ENCODE results near the gene CACNG6.

CACNG6 gene

DNA sequence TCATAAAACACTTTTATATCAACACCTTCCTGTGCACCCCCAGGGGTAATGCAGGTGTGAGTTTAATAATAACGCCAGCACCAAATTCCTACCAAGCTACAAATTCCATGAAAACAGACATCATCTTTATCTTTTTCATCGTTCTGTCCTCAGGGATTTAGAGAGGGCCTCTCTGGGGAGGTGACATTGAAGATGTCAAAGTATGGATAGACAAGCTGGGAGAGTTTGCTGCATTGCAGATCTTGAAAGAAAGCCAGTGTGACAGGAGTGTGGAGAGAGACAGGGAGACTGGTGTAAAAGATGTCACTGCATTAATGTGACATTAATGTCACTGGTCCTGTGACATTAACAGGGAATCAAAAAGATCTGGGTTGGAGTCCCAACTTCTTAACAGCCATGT lies 10.1 kb downstream of the CACNG6 start:
- Histone ChIP-seq H3K9me3 (ENCODE audit: control insufficient read depth, low read length) (no peaks in the 10 kb centered on the region), H3K4me1 (ENCODE audit: control insufficient read depth, insufficient read depth, low read length, poor library complexity, severe bottlenecking) (peaks cover 7% of the 10 kb centered on the region), H3K27ac (ENCODE audit: low read depth, low read length, severe bottlenecking) (no peak overlapping the region), H3K36me3 (ENCODE audit: control insufficient read depth, insufficient read depth, low read length) (no peaks in the 10 kb centered on the region), H3K4me3 (ENCODE audit: extremely low read depth, insufficient read depth, low read length, poor library complexity, severe bottlenecking) (no peak overlapping the region)
- no CpG with 5 or more reads among the region's 2 CpGs for WGBS, 2 experiments (ENCODE audit: insufficient coverage in 2 of 2)

DNA sequence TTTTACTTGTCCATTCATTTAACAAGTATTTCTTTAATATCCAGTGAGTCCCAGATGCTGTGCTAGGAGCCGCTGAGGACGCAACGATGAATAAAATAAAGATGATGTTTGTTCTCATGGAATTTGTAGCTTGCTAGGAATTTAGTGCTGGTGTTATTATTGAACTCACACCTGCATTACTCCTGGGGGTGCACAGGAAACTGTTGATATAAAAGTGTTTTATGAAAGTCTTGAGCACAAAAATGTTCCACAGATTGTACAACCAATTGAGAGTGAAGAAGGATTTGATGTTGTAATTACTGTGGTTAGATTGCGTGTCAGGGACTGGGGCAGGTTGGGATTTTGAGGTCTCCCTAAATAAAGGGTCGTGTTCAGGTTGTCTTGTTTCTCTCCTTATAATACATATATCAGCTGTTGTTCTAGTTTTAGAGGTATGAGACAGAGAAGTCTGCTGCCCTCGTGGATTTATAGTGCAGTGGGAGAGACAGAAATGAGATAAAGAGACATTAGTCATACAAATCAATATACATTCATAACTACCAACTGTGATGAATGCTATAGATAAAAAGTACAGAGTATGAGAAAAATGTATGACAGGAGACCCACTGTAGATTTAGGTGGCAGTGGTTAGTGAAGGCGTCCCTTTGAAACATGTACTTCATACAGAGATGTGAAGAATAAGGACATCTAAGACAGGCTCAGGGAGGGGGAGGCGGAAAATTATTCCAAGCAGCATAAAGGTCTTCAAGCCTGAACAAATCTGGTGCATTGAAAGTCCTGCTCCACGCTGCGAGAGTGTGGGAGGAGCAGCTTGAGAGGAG lies 11.3 kb downstream of the CACNG6 start:
- 84 to 90% methylated on average over 6 to 7 of the region's 10 CpGs for WGBS, 2 experiments (ENCODE audit: insufficient coverage in 2 of 2)

DNA sequence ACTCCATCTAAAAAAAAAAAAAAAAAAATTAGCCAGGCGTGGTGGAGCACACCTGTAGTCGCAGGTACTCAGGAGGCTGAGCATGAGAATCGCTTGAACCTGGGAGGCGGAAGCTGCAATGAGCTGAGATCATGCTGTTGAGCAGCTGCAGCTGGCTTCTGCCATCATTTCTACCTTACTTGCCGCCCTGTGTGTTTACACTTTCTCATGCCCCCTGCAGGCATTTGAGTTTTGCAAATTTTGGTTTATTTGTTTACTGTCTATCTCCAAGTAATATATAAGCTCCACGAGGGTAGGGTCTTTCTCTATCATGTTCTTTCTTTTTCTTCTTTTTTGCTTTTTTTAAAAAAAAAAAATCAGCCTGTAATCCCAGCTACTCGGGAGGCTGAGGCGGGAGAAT lies 18.0 kb downstream of the CACNG6 start:
- Histone ChIP-seq H3K4me3 (ENCODE audit: extremely low read depth, insufficient read depth, low read length, poor library complexity, severe bottlenecking) (no peak overlapping the region), H3K9me3 (ENCODE audit: control insufficient read depth, low read length) (no peaks in the 10 kb centered on the region), H3K27ac (ENCODE audit: low read depth, low read length, severe bottlenecking) (no peak overlapping the region), H3K36me3 (ENCODE audit: control insufficient read depth, insufficient read depth, low read length) (no peaks in the 10 kb centered on the region), H3K4me1 (ENCODE audit: control insufficient read depth, insufficient read depth, low read length, poor library complexity, severe bottlenecking) (peaks cover 14% of the 10 kb centered on the region)
- WGBS, 2 experiments (ENCODE audit: insufficient coverage in 2 of 2): 93 to 94% methylated on average over 4 to 6 of the region's 8 CpGs

More for the DNA sequence above, 11.3 kb downstream of the CACNG6 start:
- H3K9me3 ChIP-seq (ENCODE audit: control insufficient read depth, low read length): no peaks in the 10 kb centered on the region
- H3K4me3 ChIP-seq (ENCODE audit: extremely low read depth, insufficient read depth, low read length, poor library complexity, severe bottlenecking): no peak overlapping the region
- H3K36me3 ChIP-seq (ENCODE audit: control insufficient read depth, insufficient read depth, low read length): no peaks in the 10 kb centered on the region
- no peak overlapping the region for H3K27ac ChIP-seq (ENCODE audit: low read depth, low read length, severe bottlenecking)
- H3K4me1 ChIP-seq (ENCODE audit: control insufficient read depth, insufficient read depth, low read length, poor library complexity, severe bottlenecking): peaks cover 10% of the 10 kb centered on the region

DNA sequence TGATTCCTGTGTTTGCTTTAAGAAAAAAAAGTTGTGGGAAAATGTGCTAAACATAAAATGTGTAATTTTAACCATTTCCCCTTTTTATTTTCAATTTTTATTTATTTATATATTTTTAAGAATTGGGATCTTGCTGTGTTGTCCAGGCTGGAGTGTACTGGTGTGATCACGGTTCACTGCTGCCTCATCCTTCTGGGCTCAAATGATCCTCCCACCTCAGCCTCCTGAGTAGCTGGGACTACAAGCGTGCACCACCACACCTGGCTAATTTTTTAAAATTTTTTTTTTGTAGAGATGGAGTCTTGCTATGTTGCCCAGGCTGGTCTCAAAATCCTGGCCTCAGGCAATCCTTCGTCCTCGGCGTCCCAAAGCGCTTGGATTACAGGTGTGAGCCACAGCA lies 19.0 kb downstream of the CACNG6 start:
- 85 to 95% methylated on average over 4 of the region's 6 CpGs for WGBS, 2 experiments (ENCODE audit: insufficient coverage in 2 of 2)
- no peak overlapping the region for H3K4me3 ChIP-seq (ENCODE audit: extremely low read depth, insufficient read depth, low read length, poor library complexity, severe bottlenecking)
- peaks cover 14% of the 10 kb centered on the region for H3K4me1 ChIP-seq (ENCODE audit: control insufficient read depth, insufficient read depth, low read length, poor library complexity, severe bottlenecking)
- H3K36me3 ChIP-seq (ENCODE audit: control insufficient read depth, insufficient read depth, low read length): no peaks in the 10 kb centered on the region
- H3K27ac ChIP-seq (ENCODE audit: low read depth, low read length, severe bottlenecking): no peak overlapping the region
- H3K9me3 ChIP-seq (ENCODE audit: control insufficient read depth, low read length): no peaks in the 10 kb centered on the region

DNA sequence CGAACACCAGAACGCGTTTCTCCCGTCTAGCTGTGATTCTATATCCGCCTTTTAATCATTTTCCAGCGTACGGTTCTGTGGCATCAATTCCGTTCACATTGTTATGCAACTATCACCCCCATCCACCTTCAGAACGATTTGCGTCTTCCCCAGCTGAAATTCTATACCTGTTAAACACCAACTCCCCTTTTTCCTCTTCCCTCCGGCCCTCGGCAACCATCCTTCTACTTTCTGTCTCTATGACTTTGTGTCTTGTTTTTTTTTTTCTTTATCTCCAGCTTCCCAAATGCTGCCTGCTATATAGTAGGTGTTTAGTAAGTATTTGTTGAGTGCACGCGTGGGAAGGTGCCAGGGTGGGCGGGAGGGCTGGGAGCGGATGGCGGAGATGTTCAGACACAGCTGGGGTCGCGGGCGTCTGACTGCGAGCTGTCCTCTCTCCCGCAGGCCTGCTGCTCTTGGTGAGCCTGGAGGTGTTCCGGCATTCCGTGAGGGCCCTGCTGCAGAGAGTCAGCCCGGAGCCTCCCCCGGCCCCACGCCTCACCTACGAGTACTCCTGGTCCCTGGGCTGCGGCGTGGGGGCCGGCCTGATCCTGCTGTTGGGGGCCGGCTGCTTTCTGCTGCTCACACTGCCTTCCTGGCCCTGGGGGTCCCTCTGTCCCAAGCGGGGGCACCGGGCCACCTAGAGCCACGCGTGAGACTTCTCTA lies 20.2 kb downstream of the CACNG6 start:
- peaks cover 14% of the 10 kb centered on the region for H3K4me1 ChIP-seq (ENCODE audit: control insufficient read depth, insufficient read depth, low read length, poor library complexity, severe bottlenecking)
- H3K9me3 ChIP-seq (ENCODE audit: control insufficient read depth, low read length): no peaks in the 10 kb centered on the region
- no peak overlapping the region for H3K4me3 ChIP-seq (ENCODE audit: extremely low read depth, insufficient read depth, low read length, poor library complexity, severe bottlenecking)
- H3K36me3 ChIP-seq (ENCODE audit: control insufficient read depth, insufficient read depth, low read length): no peaks in the 10 kb centered on the region
- WGBS, 2 experiments (ENCODE audit: insufficient coverage in 2 of 2): 58 to 61% methylated on average over 24 to 32 of the region's 36 CpGs
- H3K27ac ChIP-seq (ENCODE audit: low read depth, low read length, severe bottlenecking): no peak overlapping the region

DNA sequence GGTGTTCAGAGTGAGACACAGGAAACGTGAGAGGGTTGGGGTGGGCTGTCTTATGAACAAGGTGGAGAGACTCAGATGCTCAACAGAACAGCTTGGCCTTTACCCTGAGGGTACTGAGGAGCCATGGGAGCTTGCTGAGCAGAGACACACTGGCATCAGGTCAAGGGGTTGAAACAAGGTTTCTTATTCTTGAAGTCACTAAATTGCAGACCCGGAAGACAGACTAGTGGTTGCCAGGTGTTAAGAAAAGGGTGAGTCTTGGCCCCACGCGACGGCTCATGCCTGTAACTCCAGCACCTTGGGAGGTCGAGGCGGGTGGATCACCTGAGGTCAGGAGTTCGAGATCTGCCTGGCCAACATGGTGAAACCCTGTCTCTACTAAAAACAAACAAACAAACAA lies 22.4 kb downstream of the CACNG6 start:
- 89 to 96% methylated on average over 7 of the region's 8 CpGs for WGBS, 2 experiments (ENCODE audit: insufficient coverage in 2 of 2)
- peaks cover 3% of the 10 kb centered on the region for H3K4me1 ChIP-seq (ENCODE audit: control insufficient read depth, insufficient read depth, low read length, poor library complexity, severe bottlenecking)
- no peak overlapping the region for H3K4me3 ChIP-seq (ENCODE audit: extremely low read depth, insufficient read depth, low read length, poor library complexity, severe bottlenecking)
- H3K27ac ChIP-seq (ENCODE audit: low read depth, low read length, severe bottlenecking): no peak overlapping the region
- no peaks in the 10 kb centered on the region for H3K36me3 ChIP-seq (ENCODE audit: control insufficient read depth, insufficient read depth, low read length)
- peaks cover 13% of the 10 kb centered on the region for H3K9me3 ChIP-seq (ENCODE audit: control insufficient read depth, low read length)

DNA sequence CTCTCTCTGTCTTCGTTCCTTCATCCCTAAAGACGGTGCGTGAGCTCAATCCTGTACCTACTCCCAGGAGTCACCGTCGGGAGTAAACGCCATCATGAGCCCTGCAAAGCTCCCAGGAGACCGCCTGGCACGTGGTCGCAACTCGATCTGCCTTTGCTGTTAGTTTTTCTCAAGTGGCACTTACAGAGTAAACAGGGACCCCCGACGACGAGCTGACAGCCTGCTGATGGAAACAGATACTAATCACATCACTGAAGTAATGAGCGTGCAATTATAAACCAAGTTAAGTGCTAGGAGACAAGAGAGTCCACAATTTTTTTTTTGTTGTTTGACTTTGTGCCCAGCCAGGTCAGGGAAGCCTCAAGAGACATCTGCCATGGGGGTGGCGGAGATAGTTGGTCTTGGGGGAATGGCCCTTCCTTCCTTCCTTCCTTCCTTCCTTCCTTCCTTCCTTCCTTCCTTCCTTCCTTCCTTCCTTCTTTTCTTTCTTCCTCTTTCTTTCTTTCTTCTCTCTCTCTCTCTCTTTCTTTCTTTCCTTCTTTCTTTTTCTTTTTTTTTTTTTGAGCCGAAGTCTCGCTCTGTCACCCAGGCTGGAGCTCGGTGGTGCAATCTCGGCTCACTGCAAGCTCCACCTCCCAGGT lies 23.6 kb downstream of the CACNG6 start:
- peaks cover 13% of the 10 kb centered on the region for H3K9me3 ChIP-seq (ENCODE audit: control insufficient read depth, low read length)
- H3K4me3 ChIP-seq (ENCODE audit: extremely low read depth, insufficient read depth, low read length, poor library complexity, severe bottlenecking): no peak overlapping the region
- peaks cover 3% of the 10 kb centered on the region for H3K4me1 ChIP-seq (ENCODE audit: control insufficient read depth, insufficient read depth, low read length, poor library complexity, severe bottlenecking)
- WGBS, 2 experiments (ENCODE audit: insufficient coverage in 2 of 2): 76 to 83% methylated on average over 16 to 17 of the region's 19 CpGs
- no peak overlapping the region for H3K27ac ChIP-seq (ENCODE audit: low read depth, low read length, severe bottlenecking)
- no peaks in the 10 kb centered on the region for H3K36me3 ChIP-seq (ENCODE audit: control insufficient read depth, insufficient read depth, low read length)

DNA sequence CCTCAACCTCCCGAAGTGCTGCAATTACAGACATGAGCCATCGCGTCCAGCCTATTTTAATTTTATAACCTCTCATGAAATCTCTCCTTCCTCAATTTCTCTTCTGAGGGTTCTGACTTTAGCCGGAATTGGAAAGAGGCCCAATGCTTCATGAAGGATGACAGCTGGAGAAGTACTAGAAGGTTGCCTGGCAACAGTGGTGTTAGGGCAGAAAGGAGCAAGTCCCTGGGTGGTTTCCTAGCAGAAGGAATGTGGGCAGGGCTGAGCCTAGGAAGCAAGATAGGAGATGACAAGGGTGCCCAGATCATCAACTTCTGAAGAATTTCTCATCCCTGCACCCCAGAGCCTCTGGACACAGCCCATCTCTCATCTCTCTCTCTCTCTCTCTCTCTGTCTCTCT lies 25.8 kb downstream of the CACNG6 start:
- 86 to 100% methylated on average over 1 to 4 of the region's 4 CpGs for WGBS, 2 experiments (ENCODE audit: insufficient coverage in 2 of 2)
- Histone ChIP-seq H3K4me3 (ENCODE audit: extremely low read depth, insufficient read depth, low read length, poor library complexity, severe bottlenecking) (no peak overlapping the region), H3K27ac (ENCODE audit: low read depth, low read length, severe bottlenecking) (no peak overlapping the region), H3K36me3 (ENCODE audit: control insufficient read depth, insufficient read depth, low read length) (no peaks in the 10 kb centered on the region), H3K4me1 (ENCODE audit: control insufficient read depth, insufficient read depth, low read length, poor library complexity, severe bottlenecking) (no peaks in the 10 kb centered on the region), H3K9me3 (ENCODE audit: control insufficient read depth, low read length) (peaks cover 13% of the 10 kb centered on the region)

DNA sequence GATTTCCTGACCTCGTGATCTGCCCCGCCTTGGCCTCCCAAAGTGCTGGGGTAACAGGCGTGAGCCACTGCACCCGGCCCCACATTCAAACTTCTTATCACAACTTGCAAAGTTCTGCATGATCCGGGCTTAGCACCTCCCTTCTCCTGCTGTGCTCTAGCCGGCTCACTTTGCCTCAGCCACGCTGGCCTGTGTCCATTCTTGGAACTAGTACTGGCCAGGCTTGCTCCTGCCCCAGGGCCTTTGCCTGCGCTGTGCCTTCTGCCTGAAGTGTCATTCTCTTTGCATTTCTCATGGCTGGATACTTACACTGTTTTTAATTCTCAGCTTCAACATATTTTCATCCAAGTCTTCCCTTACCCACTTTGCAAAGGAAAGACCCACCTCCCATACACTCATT lies 29.9 kb downstream of the CACNG6 start:
- H3K4me3 ChIP-seq (ENCODE audit: extremely low read depth, insufficient read depth, low read length, poor library complexity, severe bottlenecking): no peak overlapping the region
- WGBS, 2 experiments (ENCODE audit: insufficient coverage in 2 of 2): 87 to 90% methylated on average over 7 of the region's 8 CpGs

DNA sequence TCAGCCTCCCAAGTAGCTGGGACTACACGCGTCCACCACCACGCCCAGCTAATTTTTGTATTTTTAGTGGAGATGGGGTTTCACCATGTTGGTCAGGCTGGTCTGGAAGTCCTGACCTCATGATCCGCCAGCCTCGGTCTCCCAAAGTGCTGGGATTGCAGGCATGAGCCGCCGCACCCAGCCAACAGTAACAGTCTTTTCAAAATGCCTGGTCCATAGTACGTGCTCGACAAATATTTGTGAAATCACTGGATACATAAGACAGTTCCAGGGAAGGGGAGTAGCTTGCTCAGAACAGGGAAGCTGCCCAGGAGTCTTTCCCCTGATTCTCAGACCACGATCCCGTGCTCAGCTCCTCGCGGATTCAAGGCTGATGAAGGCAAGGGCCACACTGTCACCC lies 30.5 kb downstream of the CACNG6 start:
- peaks cover 13% of the 10 kb centered on the region for H3K9me3 ChIP-seq (ENCODE audit: control insufficient read depth, low read length)
- WGBS, 2 experiments (ENCODE audit: insufficient coverage in 2 of 2): 88 to 89% methylated on average over 9 to 13 of the region's 13 CpGs
- H3K27ac ChIP-seq (ENCODE audit: low read depth, low read length, severe bottlenecking): no peak overlapping the region
- H3K4me1 ChIP-seq (ENCODE audit: control insufficient read depth, insufficient read depth, low read length, poor library complexity, severe bottlenecking): peaks cover 7% of the 10 kb centered on the region
- H3K36me3 ChIP-seq (ENCODE audit: control insufficient read depth, insufficient read depth, low read length): no peaks in the 10 kb centered on the region
- no peak overlapping the region for H3K4me3 ChIP-seq (ENCODE audit: extremely low read depth, insufficient read depth, low read length, poor library complexity, severe bottlenecking)

More for the DNA sequence above, 29.9 kb downstream of the CACNG6 start:
- peaks cover 7% of the 10 kb centered on the region for H3K4me1 ChIP-seq (ENCODE audit: control insufficient read depth, insufficient read depth, low read length, poor library complexity, severe bottlenecking)
- H3K36me3 ChIP-seq (ENCODE audit: control insufficient read depth, insufficient read depth, low read length): no peaks in the 10 kb centered on the region
- no peak overlapping the region for H3K27ac ChIP-seq (ENCODE audit: low read depth, low read length, severe bottlenecking)
- H3K9me3 ChIP-seq (ENCODE audit: control insufficient read depth, low read length): peaks cover 13% of the 10 kb centered on the region

All from mesodermal cell (in vitro differentiated cells).